GM19025 (cell line): ENCODE results near the gene PRAMEF13.
"Not testable (repeated sequence)": the region's sequence is repeated elsewhere in the genome, so short reads cannot be mapped to it uniquely, and the experiment has no call there.

Experiments
- ATAC-seq: cut with Tn5 transposase; IDR thresholded peaks from one replicate; pipeline ENCODE4 v1.9.1; 2021; ENCODE audit warnings: mild to moderate bottlenecking, low read depth, moderate library complexity; ENCODE audit not compliant: unreplicated experiment

The PRAMEF13 gene

GRCh38 chr1:13171548-13171947, 29.7 kb downstream of the PRAMEF13 start, which contains the start of gene PRAMEF9:
TSS of gene PRAMEF9 (plus strand) at chr1:13171848. CDS start at chr1:13175281, 3,433 bp downstream.
- ATAC-seq, result not testable (repeated sequence)

- ATAC-seq, result not testable (repeated sequence)
These were observed 35.7 kb downstream of the PRAMEF13 start, which contains the start of gene HNRNPCL4 for GRCh38 chr1:13165531-13165930. TSS of gene HNRNPCL4 (minus strand) at chr1:13165631. CDS start at chr1:13165467, 164 bp downstream.

- ATAC-seq, result not testable (repeated sequence)
These were observed 45.3 kb downstream of the PRAMEF13 start, which contains the start of gene PRAMEF26 for GRCh38 chr1:13155909-13156308. TSS of gene PRAMEF26 (minus strand) at chr1:13156009. CDS start at chr1:13153095, 2,914 bp downstream.
